Activated CD8-positive, alpha-beta memory T cell treated with anti-CD3 and anti-CD28 coated beads for 4 hours (primary cell): Measurements from ENCODE around the gene UBE2E2.
"Not testable (repeated sequence)": the region's sequence is repeated elsewhere in the genome, so short reads cannot be mapped to it uniquely, and the experiment has no call there.

Experiments
- DNase-seq, 2 donors: peaks; one replicate each; pipeline ENCODE4 v3.0.0-alpha.2; 2020; ENCODE audit warnings: low read depth in 2 of 2

Gene UBE2E2

DNA sequence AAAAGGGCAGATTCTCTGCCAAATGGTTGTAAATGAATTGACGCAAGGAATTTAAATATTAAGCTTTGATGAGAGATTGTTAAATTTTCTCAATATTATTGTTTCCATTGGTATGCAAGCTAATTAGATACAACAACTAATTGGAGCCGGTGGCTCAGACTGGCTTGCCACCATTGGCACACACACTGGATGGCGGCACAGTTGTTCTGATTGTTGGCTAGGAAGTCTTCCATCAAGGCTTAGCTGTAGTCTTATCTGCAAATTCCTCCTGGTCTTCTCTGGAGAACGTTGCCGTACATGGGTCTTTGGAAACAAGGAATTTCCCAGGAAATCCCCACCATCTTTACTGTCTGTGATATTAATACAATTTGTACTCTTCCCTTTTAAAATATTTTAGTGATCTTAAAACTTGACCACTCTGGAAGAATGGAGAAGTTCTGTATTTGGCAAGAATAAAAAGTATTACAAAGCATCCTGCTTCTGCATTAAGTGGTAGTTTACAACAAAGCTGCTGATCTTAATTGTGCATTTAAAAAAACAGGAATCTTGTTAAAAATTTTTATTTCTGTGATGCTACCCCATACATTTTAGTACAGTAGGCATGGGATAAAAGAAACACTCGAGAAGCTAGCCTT is 126.5 kb downstream of the UBE2E2 start:
- DNase-seq: no peak

DNA sequence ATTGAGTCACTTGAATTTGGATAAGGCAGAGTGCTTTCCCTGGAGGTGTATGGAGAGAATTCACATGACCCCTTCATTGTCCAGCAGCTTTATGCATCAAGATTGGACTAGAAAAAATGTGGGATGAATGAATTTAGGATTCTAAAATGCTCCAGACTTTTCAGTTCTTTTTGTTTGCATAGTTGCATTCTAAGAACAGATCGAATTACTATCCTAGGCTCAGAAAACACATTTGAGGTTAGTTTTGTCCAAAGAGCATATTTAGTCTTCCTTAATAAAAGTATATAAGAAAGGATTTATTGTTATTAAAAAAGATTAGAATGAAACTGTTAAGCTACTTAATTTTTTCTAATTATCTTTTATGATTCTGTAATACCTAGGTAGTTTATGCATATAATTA is 127.4 kb downstream of the UBE2E2 start:
- no peak for DNase-seq

DNA sequence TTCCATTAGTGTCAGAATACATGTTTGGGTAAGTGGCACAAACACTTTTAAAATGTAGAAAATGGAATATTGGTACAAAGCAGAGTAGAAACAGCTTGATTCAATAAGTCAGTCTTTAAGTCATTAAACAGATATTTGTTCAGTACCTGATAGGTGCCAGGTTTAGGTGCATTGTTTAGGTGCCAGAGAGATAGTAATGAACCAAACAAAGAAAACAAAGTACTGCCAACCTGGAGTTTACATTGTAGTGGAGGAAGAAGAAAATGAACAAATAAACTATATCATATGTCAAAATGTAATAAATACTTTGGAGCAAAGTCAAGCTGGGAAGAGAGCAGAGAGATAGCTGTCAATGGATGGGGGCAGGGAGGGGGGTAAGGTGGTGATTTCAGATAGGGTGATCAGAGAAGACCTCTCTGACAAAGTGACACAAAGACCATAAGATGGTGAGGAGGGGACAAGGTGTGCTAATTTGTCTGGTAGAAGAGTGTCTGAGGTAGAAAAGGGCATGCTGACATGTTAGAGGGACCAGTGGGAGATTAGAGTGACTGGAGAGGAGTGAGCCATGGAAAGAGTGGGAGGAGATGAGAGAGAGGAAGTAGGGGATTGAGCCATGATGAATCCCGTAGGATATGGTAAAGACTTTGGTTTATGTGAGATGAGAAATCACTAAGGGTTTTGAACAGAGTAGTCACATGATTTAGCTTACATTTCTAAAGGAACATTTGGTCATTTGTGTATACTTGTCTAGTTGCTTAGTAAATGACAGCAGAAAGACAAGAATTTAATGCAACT is 128.2 kb downstream of the UBE2E2 start:
- no peak for DNase-seq

DNA sequence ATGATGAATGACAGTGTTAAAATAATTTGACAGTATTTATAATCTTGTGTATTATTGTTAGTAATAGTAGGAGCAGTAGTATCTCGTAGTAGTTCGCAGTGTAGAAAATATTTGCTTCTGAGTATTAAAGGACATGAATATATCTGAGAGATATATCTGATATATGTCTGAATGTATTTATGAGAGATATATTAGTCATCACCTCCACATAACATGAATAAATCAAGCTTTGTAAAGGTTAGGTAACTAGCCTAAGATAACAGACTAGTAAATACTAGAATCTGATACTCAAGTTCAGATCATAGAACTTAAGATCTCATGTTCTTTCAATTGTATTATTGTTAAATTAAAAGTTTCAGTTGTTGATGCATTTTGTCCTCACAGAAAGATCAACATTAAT is 130.5 kb downstream of the UBE2E2 start:
- DNase-seq: no peak

DNA sequence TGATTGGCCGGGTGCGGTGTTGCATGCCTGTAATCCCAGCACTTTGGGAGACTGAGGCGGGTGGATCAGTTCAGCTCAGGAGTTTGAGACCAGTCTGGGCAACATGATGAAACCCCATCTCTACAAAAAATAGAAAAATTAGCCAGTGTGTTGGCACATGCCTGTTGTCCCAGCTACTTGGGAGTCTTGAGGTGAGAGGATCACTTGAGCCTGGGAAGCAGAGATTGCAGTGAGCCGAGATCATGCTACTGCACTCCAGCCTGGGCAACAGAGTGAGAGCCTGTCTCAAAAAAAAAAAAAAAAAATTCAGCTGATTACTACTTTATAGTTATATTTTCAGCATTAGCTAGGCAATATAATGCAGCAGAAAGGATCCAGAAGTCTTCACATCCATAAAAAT is 133.7 kb downstream of the UBE2E2 start:
- not testable (repeated sequence) for DNase-seq

DNA sequence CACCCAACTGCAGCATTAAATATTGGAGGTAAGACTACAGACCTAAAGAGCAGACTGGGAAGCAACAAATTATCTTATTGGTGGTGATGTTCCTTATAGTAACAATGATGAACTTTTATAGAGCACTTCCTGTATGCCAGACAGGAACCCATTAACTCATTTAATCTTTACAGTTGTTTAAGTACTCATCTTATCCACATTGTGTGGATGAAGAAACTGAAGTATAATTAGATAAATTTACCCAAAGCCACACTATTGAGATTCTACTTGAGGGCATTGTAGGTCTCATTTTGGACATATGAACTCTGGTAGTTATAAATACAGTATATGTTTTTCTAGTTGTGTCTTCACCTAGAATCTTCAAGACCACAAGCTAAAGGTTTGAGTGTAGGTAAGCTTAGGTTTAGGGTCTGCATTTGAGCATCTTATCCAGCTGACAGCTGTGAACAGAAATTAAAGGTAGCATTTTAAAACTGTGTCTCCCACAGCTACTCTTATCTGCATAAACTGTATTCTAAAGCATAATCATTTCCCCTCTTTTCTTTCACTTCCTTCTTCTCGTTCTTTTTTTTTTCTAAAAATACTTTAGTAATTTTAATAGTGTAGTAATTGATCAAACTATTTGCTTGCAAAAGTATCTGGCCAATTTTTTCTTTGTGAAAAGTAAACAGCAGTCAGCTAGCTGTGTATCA is 138.2 kb downstream of the UBE2E2 start:
- no peak for DNase-seq

DNA sequence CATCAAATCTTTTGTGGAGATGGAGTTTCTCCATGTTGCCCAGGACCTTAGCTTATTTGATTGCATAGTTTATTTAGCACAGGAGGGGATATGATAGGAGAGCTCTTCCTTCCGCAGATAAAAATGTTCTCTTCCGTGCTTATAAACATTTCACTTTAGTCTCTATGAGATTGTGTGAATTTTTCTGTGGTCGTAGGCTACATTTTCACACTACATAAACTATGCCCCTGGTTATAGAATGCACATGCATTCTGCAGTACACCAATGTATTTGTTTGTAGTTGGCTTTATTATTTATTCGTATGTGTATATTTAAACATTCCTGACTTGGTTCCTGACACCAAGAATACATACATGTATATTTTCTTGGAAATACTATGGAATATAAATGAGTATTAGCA is 139.2 kb downstream of the UBE2E2 start:
- no peak for DNase-seq

DNA sequence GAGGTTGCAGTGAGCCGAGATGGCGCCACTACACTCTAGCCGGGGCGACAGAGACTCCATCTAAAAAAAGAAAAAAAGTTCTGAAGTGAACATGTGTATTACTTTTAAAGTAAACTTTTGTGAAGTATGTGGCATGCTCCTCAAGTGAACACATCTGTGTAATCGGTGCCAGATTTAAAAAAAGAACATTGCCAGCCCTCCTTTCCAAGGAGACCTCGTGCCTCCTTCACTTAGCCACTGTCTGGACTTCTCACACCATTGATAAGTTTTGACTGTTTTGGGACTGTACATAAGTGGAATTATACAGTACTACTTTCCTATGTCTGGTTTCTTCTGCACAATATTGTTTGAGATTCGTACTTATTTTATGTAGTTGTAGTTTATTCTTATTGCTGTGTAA is 140.4 kb downstream of the UBE2E2 start:
- no peak for DNase-seq

DNA sequence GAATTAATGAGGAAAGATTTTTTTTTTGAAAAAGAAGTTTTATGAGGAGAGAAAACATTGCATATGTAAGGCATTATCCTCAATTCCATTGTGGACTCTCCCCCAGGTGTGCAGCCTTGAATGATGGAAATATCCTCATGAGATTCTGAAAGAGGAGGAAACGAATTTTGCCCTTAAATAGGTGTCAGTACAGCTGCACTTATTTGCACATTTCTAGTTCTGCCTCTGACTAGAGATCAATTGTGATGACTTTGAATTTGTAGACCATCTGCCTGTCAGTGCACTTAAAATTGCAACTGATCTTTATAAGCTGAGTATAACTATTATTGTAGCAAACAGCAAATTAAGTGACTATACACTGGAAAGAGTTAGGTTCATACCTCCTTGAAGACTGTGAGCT is 141.8 kb downstream of the UBE2E2 start:
- DNase-seq: no peak

DNA sequence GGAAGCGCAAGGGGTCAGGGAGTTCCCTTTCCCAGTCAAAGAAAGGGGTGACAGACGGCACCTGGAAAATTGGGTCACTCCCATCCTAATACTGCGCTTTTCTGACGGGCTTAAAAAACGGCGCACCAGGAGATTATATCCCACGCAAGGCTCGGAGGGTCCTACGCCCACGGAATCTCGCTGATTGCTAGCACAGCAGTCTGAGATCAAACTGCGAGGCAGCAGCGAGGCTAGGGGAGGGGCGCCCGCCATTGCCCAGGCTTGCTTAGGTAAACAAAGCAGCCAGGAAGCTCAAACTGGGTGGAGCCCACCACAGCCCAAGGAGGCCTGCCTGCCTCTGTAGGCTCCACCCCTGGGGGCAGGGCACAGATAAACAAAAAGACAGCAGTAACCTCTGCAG is 146.3 kb downstream of the UBE2E2 start:
- DNase-seq: not testable (repeated sequence)

DNA sequence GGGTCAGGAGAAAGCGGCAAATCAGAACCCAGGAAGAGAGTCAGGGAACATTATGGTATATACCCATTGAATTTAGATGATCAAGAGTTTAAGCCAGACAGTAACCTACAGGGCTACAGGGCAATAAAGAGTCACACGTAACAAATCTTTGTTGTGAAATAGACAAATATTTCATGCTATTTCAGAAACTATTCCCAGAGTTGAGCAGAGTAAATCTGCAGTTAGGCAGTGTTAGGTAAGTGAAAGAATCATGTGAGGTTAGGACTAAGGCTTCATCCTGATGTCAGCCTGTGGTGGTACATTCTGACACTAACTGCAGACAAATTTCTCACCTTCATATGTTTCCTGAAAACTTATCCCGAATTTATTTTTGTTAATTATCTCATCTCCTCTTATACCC is 153.0 kb downstream of the UBE2E2 start:
- DNase-seq: no peak

DNA sequence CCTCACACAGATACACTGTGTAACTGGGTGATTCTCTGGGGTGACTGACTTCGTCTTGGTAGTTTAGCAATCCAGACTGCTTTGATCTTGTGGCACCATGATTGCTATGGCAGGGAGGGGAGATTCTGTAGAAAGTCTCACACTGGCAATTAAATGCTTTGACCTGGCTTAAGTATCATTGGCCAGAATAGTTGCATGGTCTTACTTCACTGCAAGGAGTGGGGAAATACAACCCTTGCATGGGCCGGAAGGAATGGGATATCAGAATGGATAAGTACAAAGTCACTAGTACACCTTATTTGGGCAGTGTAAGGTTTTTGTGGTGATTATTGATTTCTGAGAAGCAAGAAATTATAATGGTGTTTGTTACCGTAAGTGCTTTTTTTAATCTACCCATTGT is 153.8 kb downstream of the UBE2E2 start:
- DNase-seq: no peak

DNA sequence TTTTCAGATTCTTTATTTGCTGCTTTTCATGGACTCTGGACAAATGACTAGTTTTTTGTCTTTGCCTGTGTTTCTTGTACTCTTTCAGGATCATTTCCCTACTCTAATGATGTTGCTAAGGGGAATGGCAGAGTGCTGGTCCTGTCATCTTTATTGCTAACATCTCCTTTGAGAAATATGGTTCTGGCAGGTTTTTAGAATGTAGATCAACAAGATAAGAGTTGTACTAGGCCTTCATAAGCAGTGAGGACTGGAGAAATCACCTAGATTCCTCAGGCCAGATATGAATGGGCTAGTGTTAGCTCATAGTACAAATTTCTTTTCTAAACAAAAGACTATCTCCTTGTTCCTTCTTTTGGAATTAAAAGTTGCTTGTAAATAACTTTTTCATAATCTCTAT is 156.0 kb downstream of the UBE2E2 start:
- DNase-seq: no peak

DNA sequence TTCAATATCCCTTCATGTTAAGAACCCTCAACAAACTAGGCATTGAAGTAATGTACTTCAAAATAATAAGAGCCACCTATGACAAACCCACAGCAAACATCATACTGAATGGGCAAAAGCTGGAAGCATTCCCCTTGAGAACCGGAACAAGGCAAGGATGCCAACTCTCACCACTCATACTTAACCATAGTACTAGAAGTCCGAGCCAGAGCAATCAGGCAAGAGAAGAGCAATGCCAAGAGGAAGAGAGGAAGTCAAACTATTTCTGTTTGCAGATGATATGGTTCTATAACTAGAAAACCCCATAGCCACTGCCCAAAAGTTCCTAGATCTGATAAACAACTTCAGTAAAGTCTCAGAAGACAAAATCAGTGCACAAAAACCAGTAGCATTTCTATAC is 161.9 kb downstream of the UBE2E2 start:
- DNase-seq: no peak

DNA sequence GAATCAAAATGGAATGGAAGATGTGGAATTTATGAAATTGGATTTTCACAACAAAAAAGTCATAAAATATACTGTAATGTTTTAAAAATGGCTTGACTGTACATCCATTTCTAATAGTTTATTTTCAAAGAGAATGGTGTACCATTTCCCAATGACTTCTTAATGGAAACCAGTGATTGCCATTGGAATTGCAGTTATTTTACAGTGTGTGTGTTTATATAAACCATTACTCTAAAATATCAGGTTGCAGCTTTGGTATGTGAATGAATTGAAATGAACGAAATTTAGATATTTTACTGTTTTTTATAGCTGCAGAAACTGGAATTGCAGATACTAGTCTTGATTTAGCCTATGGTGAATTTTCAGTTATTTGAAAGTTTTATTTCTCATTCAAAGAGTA is 165.6 kb downstream of the UBE2E2 start:
- DNase-seq: no peak

DNA sequence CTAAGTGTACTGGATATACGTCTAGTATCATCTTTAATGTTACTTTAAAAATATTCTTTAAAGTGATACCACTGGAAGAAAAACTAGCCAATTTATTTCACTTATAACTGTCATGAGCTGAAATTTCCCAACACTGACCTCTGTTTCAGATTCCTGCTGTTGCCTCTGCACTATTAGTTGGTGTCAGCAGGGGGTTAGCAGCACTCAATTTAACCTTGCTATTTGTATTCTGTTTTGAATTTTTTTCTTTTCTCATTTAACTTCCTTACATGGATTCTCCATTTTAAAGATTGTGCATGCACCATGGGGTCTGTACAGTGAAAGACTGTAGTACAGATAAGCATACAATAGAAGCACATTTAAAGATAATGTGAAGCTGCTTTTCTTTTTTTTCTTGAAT is 169.2 kb downstream of the UBE2E2 start:
- DNase-seq: no peak

DNA sequence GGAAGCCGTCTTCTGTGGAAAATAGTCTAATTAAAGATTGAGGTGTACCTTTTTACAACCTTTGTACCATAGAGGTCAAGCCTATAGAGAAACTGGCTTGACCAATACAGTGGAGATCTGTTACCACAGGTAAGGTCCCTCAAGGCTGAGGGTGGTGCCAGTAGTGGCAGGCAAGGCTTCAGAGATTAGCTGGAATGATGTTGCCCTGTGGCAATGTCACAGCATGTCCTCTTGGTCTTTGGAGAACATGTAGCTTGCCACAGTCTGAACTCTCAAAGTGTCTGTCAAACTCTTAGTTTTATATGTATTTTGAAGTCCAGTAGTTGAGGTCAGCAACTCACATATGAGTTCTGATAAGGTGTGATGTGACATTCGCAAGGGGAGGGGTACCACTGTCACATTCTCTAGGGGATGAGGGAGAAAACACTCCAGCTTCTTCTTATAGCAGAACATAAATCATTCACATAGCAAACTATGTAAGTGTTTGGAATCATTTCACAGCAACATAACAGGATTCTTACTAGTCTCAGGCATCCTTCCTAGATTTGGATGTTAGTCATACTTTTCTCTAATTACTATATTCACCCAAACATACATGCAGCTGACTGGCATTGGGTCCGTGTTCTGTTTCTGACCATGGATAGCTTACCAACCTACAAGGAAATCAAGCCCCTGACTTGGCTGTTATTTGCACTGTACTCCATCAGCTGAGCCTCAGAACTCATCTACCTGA is 173.6 kb downstream of the UBE2E2 start:
- DNase-seq: no peak

DNA sequence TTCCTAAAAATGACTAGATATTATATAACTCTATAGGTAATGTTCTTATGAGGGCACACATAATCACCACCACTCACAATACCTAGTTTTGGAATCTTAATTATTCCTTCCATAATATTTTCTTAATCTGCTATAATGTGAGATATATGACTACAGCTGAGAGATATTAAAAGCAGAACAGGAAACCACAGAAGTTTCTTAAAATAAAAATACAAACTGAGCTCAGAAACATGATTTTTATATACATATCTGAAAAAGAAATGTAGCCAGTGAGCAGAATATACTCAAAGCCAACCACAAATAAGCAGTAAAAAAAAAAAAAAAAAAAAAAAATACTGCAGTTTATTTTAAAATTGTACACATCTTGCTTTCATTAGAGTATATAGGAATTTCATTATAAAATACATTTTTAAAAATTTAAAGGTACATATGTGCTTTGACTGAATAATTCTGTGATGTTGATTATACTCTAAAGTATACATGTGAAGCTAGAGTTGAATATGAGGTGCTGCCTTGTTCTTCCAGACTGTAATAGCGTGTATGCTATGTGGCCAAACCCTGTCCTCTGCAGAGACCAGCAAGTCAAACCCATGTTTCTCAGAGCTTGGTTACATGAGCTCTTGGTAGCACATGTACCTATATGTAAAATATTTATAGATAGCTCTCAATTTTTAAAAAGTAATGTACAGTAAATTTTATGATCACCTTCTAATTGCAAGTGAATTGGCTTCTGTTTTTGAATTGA is 175.0 kb downstream of the UBE2E2 start:
- no peak for DNase-seq

DNA sequence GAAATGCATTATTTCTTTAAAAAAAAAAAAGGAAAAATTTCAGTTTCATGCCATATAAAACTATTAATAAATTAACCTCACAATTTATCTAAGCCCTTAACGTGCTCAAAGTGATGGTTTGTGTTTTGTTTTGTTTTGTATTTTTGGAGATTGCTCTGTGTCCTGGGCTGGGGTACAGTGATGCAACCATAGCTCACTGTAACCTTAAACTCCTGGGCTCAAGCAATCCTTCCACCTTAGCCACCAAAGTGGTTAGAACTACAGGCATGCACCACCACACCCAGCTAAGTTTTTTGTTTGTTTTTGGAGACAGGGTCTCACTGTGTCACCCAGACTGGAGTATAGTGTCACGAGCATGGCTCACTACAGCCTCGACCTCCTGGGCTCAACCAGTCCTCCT is 180.7 kb downstream of the UBE2E2 start:
- no peak for DNase-seq

DNA sequence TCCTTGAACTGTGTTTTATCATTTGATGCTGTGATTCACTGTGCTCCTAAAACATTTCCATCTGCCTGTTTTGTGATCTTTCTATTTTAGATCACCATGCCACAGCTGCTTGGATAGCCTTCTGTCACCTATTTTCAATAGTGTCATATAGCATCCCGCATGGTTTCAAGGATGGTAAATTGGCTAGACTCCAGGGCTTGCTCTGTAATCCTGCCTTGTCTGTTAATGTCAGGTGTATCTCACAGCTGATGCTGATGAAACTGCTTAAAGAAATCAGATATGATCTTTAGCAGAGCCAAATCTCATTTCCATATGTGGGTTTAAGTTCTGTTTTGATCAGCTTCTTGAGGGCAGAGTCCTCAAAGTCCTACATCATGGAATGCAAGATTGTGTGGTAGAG is 182.2 kb downstream of the UBE2E2 start:
- no peak for DNase-seq

DNA sequence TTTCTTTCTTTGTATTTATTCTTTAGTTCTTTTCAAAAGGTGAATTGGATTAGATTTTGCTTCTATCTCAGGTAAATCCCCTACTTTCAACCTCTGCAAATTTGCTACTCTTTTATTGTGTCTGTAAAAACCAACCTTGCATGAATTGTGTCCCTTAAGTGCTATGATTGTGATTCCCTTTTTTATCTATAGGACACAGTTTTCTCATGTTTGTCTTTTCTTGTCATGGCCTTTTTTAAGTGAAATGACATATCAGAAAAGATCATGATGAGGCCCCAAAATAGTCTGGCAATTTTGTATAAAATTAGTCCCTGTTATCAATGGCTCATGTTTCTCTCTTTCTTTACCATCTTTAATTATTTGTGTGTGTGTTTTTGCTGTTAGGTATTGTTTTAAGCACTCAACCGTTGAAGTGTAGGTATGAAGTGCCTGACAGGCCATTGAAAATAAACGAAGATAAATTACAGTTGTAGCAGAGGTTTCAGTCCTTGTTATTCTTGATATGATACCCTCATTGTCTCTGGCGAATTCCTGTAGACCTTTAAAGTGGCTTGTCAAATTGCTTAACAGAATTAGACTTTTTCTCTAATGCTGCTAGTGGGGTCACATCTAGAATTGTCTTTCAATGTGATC is 184.3 kb downstream of the UBE2E2 start:
- no peak for DNase-seq
